Measurements from ENCODE around the gene PLEKHG2.

PLEKHG2 gene

GRCh38 chr19:39398297-39398864 lies 14.1 kb upstream of the PLEKHG2 start:
- peak; percentile 84 for DNase-seq (ENCODE audit: low read depth)
- H3K4me3 ChIP-seq (ENCODE audit: low read depth, low read length) = no peak overlapping the region
- TF ChIP-seq CTCF (conservative IDR thresholded peaks at IDR 0.05; ENCODE audit: low read depth, low read length) = no peak

- H3K4me3 ChIP-seq (ENCODE audit: low read depth, low read length) = no peak overlapping the region
- no peak for DNase-seq (ENCODE audit: low read depth)
- no peak for TF ChIP-seq CTCF (conservative IDR thresholded peaks at IDR 0.05; ENCODE audit: low read depth, low read length)
Measured at GRCh38 chr19:39399668-39400050, 12.8 kb upstream of the PLEKHG2 start.

GRCh38 chr19:39400061-39400460 lies 12.4 kb upstream of the PLEKHG2 start:
- no peak for TF ChIP-seq CTCF (conservative IDR thresholded peaks at IDR 0.05; ENCODE audit: low read depth, low read length)
- H3K4me3 ChIP-seq (ENCODE audit: low read depth, low read length) = no peak overlapping the region
- no peak for DNase-seq (ENCODE audit: low read depth)

- no peak for TF ChIP-seq CTCF (conservative IDR thresholded peaks at IDR 0.05; ENCODE audit: low read depth, low read length)
- no peak for DNase-seq (ENCODE audit: low read depth)
- H3K4me3 ChIP-seq (ENCODE audit: low read depth, low read length) = no peak overlapping the region
Measured at GRCh38 chr19:39401070-39401548, 11.4 kb upstream of the PLEKHG2 start.

GRCh38 chr19:39401549-39402345 lies 10.7 kb upstream of the PLEKHG2 start:
- peak; percentile 83 for DNase-seq (ENCODE audit: low read depth)
- no peak overlapping the region for H3K4me3 ChIP-seq (ENCODE audit: low read depth, low read length)
- TF ChIP-seq CTCF (conservative IDR thresholded peaks at IDR 0.05; ENCODE audit: low read depth, low read length) = no peak

GRCh38 chr19:39402346-39403300 lies 9.8 kb upstream of the PLEKHG2 start:
- peak; percentile 94 for DNase-seq (ENCODE audit: low read depth)
- no peak for TF ChIP-seq CTCF (conservative IDR thresholded peaks at IDR 0.05; ENCODE audit: low read depth, low read length)
- H3K4me3 ChIP-seq (ENCODE audit: low read depth, low read length) = peak overlapping the region; percentile 41

All from choroid plexus epithelial cell (primary cell).